Neural cell (in vitro differentiated cells): ENCODE measurements around the gene SMNDC1. TPM values are rescaled to one million over a fixed set of nuclear protein-coding genes. Genes with fewer than 3 reads are reported as not detected.

ENCODE experiments used
- H2AFZ ChIP-seq: fragments of 200-600, 300-800 bp; sonication (generic), shearing (Covaris generic); 2 replicates; pipeline ENCODE4 v1.6.0; 2014; ENCODE audit warnings: low read depth, mild to moderate bottlenecking, antibody characterized with exemption, low read length, moderate library complexity
- H3F3A ChIP-seq: fragments of 200-600 bp; shearing (Covaris generic); 2 replicates; pipeline ENCODE4 v1.6.1; 2016; ENCODE audit warnings: mild to moderate bottlenecking, moderate library complexity, mixed read lengths, antibody characterized with exemption, low read length; ENCODE audit not compliant: insufficient read depth, poor library complexity, severe bottlenecking
- H3K27ac ChIP-seq: fragments of 200-600, 300-800 bp; sonication (generic), shearing (Covaris generic); 2 replicates; pipeline ENCODE4 v1.5.1; 2014; ENCODE audit warnings: mild to moderate bottlenecking, low read length, moderate library complexity
- H3K27me3 ChIP-seq: fragments of 300-800, 200-600 bp; sonication (generic), shearing (Covaris generic); 2 replicates; pipeline ENCODE4 v1.6.0; 2014; ENCODE audit warnings: mild to moderate bottlenecking, low read depth, low read length, moderate library complexity; ENCODE audit not compliant: insufficient read depth
- H3K36me3 ChIP-seq: fragments of 300-800, 200-600 bp; sonication (generic), shearing (Covaris generic); 2 replicates; pipeline ENCODE4 v1.5.1; 2014; ENCODE audit warnings: mild to moderate bottlenecking, antibody characterized with exemption, low read length, moderate library complexity; ENCODE audit not compliant: insufficient read depth
- H3K4me2 ChIP-seq: fragments of 300-800, 200-600 bp; sonication (generic), shearing (Covaris generic); 2 replicates; pipeline ENCODE4 v1.6.0; 2014; ENCODE audit warnings: mild to moderate bottlenecking, low read length
- H3K4me3 ChIP-seq: fragments of 300-800, 200-600 bp; sonication (generic), shearing (Covaris generic); 2 replicates; pipeline ENCODE4 v1.5.1; 2014; ENCODE audit warnings: mild to moderate bottlenecking, low read length, moderate library complexity
- H3K79me2 ChIP-seq: fragments of 200-600 bp; shearing (Covaris generic); replicated peaks from 2 replicates; pipeline ENCODE4 v1.6.0; 2014; ENCODE audit warnings: mild to moderate bottlenecking, low read length, moderate library complexity; ENCODE audit not compliant: insufficient read depth
- H3K9ac ChIP-seq: fragments of 300-800, 200-600 bp; sonication (generic), shearing (Covaris generic); 2 replicates; pipeline ENCODE4 v1.6.1; 2016; ENCODE audit warnings: mild to moderate bottlenecking, low read length, mixed read lengths
- H3K9me2 ChIP-seq: fragments of 200-600 bp; shearing (Covaris generic); 2 replicates; pipeline ENCODE4 v1.6.1; 2016; ENCODE audit warnings: mild to moderate bottlenecking, low read length, mixed read lengths; ENCODE audit not compliant: insufficient read depth
- H3K9me3 ChIP-seq: fragments of 200-600, 300-800 bp; sonication (generic), shearing (Covaris generic); 2 replicates; pipeline ENCODE4 v1.6.1; 2016; ENCODE audit warnings: mild to moderate bottlenecking, mixed run types, low read length, moderate library complexity, mixed read lengths
- H4K20me1 ChIP-seq: fragments of 200-600 bp; shearing (Covaris generic); 2 replicates; pipeline ENCODE4 v1.6.1; 2016; ENCODE audit warnings: mild to moderate bottlenecking, mixed run types; ENCODE audit not compliant: insufficient read depth
- EP300 ChIP-seq: fragments of 450-650 bp; conservative IDR thresholded peaks from 2 replicates; pipeline ENCODE4 v1.6.1; 2014; ENCODE audit warnings: antibody characterized with exemption, mild to moderate bottlenecking, moderate library complexity; ENCODE audit not compliant: poor library complexity, severe bottlenecking
- EZH2 ChIP-seq: fragments of 200-600, 300-800 bp; shearing (Covaris generic), sonication (generic); IDR thresholded peaks from 2 replicates; pipeline ENCODE4 v1.6.1; 2014; ENCODE audit warnings: antibody characterized with exemption, low read length, borderline replicate concordance, mild to moderate bottlenecking; ENCODE audit not compliant: insufficient read depth, poor library complexity, severe bottlenecking
- MXI1 ChIP-seq: fragments of 450-650 bp; conservative IDR thresholded peaks from 2 replicates; pipeline ENCODE4 v1.6.1; 2014; ENCODE audit warnings: antibody characterized with exemption, mild to moderate bottlenecking; ENCODE audit not compliant: poor library complexity, severe bottlenecking
- POLR2AphosphoS5 ChIP-seq: IDR thresholded peaks from 2 replicates; pipeline ENCODE4 v1.6.1; 2012
- RAD21 ChIP-seq: fragments of 450-650 bp; conservative IDR thresholded peaks from 2 replicates; pipeline ENCODE4 v1.6.1; 2014; ENCODE audit warnings: antibody characterized with exemption, mild to moderate bottlenecking, moderate library complexity
- SMC3 ChIP-seq: fragments of 450-650 bp; conservative IDR thresholded peaks from 2 replicates; pipeline ENCODE4 v1.6.1; 2014; ENCODE audit warnings: antibody characterized with exemption, mild to moderate bottlenecking, moderate library complexity; ENCODE audit not compliant: poor library complexity
- TAF1 ChIP-seq: IDR thresholded peaks from 2 replicates; pipeline ENCODE4 v1.6.1; 2012; ENCODE audit warnings: low read depth
- polyA plus RNA-seq: library from polyadenylated mRNA; depleted of rRNA; stranded (reverse); fragments of >200 nt; gene quantifications from 2 replicates; pipeline ENCODE4 v1.2.3, GENCODE V29; 2014
- TF ChIP-seq, protein P1 (sequence below): fragments of 450-650 bp; IDR thresholded peaks from 2 replicates; pipeline ENCODE4 v1.5.1; 2014; ENCODE audit warnings: antibody characterized with exemption, mild to moderate bottlenecking, moderate library complexity; ENCODE audit not compliant: poor library complexity, severe bottlenecking
- TF ChIP-seq, protein P2 (sequence below): IDR thresholded peaks from 2 replicates; pipeline ENCODE4 v1.6.1; 2012; ENCODE audit warnings: borderline replicate concordance

Gene SMNDC1
- polyA plus RNA-seq, 1 donor from 2014 or later, result 25.9 TPM

DNA sequence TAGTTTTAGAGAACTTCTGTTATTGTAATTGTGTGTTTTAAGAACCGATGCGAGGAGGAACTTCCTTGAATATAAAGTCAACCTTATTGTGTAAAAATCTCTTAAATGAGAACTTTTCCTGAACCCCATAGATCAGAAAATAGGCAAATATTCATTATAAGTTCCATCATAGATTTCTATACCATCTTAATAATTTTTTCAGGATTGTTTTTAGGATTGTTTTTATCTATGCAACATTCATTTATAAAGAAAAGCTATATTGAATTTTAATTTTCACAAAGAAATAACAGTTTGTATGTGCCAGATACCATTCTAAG is 1.7 kb upstream of the SMNDC1 start:
- Histone ChIP-seq H2AFZ (no peak overlapping the region), H3K9ac (no peak overlapping the region), H3K79me2 (peaks cover 29% of the 10 kb centered on the region), H3K4me3 (no peak overlapping the region), H3K27ac (peak overlapping the region; percentile 90), H3K9me3 (no peaks in the 10 kb centered on the region), H3K27me3 (no peaks in the 10 kb centered on the region), H3F3A (no peaks in the 10 kb centered on the region), H3K36me3 (peaks cover 12% of the 10 kb centered on the region), H3K4me2 (no peak overlapping the region), H4K20me1 (no peaks in the 10 kb centered on the region), H3K9me2 (no peaks in the 10 kb centered on the region)
- TF ChIP-seq SMC3 (no peak), EZH2 (no peak), MXI1 (peak; percentile 8), POLR2AphosphoS5 (no peak)
- TF ChIP-seq, protein P1, sequence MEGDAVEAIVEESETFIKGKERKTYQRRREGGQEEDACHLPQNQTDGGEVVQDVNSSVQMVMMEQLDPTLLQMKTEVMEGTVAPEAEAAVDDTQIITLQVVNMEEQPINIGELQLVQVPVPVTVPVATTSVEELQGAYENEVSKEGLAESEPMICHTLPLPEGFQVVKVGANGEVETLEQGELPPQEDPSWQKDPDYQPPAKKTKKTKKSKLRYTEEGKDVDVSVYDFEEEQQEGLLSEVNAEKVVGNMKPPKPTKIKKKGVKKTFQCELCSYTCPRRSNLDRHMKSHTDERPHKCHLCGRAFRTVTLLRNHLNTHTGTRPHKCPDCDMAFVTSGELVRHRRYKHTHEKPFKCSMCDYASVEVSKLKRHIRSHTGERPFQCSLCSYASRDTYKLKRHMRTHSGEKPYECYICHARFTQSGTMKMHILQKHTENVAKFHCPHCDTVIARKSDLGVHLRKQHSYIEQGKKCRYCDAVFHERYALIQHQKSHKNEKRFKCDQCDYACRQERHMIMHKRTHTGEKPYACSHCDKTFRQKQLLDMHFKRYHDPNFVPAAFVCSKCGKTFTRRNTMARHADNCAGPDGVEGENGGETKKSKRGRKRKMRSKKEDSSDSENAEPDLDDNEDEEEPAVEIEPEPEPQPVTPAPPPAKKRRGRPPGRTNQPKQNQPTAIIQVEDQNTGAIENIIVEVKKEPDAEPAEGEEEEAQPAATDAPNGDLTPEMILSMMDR, result peak; percentile 7

DNA sequence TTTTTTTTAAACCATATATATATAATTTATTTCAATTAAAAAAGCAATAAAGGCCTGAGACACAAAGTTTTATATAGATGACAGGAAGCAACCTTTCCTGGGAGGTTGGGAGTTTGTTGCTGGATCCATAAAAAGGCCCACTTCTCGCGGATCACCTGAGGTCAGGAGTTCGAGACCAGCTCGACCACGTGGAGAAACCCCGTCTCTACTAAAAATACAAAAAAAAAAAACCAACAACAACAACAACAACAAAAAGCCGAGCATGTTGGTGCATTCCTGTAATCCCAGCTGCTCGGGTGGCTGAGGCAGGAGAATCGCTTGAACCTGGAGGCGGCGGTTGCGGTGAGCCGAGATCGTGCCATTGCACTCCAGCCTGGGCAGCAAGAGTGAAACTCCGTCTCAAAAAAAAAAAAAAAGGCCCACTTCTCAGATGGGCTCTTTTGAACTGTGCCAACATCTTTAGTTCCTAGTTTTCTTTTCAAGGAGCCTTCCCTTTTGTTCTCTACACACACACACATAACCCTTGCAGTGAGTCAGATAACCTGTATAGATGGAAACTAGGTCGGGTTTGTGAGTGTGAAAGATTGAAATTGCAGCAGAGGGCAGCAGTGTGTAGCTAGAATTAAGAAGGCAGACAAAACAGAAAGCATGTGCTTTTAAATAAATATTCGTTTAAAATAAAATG is 1.2 kb upstream of the SMNDC1 start:
- peak overlapping the region; percentile 95 for H3K4me2 ChIP-seq

More for the DNA sequence above, 1.2 kb upstream of the SMNDC1 start:
- Histone ChIP-seq H3K4me3 (no peak overlapping the region), H2AFZ (peak overlapping the region; percentile 84), H3K27me3 (no peaks in the 10 kb centered on the region), H3K9ac (no peak overlapping the region), H3K79me2 (peaks cover 34% of the 10 kb centered on the region), H3F3A (no peaks in the 10 kb centered on the region), H3K36me3 (peaks cover 17% of the 10 kb centered on the region), H4K20me1 (no peaks in the 10 kb centered on the region), H3K27ac (peak overlapping the region; percentile 90), H3K9me2 (no peaks in the 10 kb centered on the region), H3K9me3 (no peaks in the 10 kb centered on the region)
- TF ChIP-seq POLR2AphosphoS5 (no peak), MXI1 (peak; percentile 48), EP300 (no peak), TAF1 (no peak), EZH2 (no peak), SMC3 (peak; percentile 72), RAD21 (peak; percentile 79)
- TF ChIP-seq, protein P2, sequence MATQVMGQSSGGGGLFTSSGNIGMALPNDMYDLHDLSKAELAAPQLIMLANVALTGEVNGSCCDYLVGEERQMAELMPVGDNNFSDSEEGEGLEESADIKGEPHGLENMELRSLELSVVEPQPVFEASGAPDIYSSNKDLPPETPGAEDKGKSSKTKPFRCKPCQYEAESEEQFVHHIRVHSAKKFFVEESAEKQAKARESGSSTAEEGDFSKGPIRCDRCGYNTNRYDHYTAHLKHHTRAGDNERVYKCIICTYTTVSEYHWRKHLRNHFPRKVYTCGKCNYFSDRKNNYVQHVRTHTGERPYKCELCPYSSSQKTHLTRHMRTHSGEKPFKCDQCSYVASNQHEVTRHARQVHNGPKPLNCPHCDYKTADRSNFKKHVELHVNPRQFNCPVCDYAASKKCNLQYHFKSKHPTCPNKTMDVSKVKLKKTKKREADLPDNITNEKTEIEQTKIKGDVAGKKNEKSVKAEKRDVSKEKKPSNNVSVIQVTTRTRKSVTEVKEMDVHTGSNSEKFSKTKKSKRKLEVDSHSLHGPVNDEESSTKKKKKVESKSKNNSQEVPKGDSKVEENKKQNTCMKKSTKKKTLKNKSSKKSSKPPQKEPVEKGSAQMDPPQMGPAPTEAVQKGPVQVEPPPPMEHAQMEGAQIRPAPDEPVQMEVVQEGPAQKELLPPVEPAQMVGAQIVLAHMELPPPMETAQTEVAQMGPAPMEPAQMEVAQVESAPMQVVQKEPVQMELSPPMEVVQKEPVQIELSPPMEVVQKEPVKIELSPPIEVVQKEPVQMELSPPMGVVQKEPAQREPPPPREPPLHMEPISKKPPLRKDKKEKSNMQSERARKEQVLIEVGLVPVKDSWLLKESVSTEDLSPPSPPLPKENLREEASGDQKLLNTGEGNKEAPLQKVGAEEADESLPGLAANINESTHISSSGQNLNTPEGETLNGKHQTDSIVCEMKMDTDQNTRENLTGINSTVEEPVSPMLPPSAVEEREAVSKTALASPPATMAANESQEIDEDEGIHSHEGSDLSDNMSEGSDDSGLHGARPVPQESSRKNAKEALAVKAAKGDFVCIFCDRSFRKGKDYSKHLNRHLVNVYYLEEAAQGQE, result no peak
- TF ChIP-seq, protein P1, result peak; percentile 77
